GM19455 (cell line): ENCODE measurements around the gene CDK6.

Experiments
- ATAC-seq: cut with Tn5 transposase; IDR thresholded peaks from one replicate; pipeline ENCODE4 v1.9.1; 2021; ENCODE audit not compliant: unreplicated experiment

Gene CDK6

GRCh38 chr7:92685136-92686042 lies 151.0 kb downstream of the CDK6 start:
- ATAC-seq, result no peak

GRCh38 chr7:92684274-92684673 lies 152.1 kb downstream of the CDK6 start:
- no peak for ATAC-seq

- ATAC-seq, result no peak
These were observed 153.4 kb downstream of the CDK6 start for GRCh38 chr7:92682903-92683539.

- no peak for ATAC-seq
These were observed 154.0 kb downstream of the CDK6 start for GRCh38 chr7:92682330-92682729.

DNA sequence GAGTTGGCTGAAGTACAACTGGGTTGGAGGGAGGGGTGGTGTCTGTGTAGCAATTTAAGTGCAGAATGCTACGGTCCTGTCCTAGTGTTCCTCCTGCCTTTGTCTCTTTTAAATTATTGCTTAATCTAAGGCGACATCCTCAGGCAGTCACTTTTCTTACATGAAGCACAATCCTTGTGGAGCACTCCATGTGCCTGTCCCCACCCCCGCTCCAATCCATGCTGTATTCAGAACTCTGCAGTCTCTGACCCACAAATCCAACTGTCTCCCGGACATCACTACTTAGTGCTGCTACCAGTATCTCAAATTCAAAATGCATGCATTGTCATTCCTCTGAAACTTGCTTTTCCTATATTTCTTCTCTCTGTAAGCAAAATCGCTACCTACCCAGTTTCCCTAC lies 154.7 kb downstream of the CDK6 start:
- ATAC-seq, result no peak

DNA sequence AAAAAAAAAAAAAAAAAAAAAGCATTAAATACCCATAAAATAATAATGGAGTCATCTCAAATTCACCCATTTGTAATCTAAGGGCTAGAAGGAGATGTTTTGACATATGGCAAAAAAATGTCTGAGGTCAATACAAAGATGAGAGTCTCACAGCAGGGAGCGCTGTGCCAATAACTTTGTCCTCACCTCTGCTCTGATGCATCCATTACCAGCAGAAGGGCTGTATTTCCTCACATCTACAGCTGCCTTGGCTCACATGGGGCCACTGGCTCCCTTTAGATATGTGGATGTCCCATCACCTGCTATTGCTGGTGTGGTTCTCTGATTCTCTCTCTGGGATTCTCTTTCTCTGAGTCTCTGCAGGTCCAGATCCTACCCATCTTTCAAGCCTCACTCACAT lies 155.9 kb downstream of the CDK6 start:
- no peak for ATAC-seq

DNA sequence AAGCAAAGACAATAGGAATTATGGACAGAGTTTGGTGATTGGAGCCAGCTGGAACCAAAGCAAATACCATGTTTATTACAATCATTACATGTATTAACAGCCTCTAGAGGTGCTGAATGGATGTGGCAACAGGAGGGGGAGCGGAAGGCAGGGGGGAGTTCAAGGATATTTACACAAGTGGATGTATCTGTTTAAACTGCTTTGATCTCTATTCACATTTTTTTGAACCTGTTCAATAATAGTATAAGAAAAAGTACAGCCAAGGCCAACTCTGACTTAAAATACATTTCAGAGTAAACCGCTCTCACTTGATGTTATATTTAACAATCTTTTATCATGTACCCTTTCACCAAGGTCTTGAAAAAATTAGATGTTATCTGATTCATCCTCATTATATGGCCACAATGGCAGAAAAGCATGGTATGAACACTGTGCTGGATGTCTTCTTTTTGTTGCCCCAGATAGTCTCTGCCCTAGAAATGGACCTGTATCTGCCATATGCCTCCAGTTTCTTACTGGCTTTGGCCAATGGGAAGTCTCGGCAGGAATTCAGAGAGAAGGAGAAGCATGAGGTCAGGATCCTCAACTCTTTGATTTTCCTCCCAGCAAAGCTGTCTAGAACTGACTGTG lies 158.0 kb downstream of the CDK6 start:
- no peak for ATAC-seq

DNA sequence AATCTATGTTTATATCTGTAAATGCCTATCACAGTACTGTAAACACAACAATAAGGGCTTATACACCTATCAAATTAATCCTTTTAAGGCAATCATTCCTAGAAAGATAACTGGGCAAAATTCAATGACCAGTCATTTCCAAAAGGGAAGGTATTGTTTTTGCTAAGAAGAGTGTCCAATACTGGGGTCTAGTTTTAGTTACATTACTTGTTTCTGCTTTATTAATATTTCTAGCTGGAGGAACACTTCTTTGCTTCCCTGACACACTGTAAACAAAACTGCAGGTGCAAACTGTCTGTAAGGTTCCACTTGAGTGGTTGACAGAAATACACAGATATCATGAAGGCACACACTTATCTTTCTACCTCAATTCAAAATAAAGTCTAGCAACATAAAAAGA lies 162.0 kb downstream of the CDK6 start:
- peak; percentile 55 for ATAC-seq

DNA sequence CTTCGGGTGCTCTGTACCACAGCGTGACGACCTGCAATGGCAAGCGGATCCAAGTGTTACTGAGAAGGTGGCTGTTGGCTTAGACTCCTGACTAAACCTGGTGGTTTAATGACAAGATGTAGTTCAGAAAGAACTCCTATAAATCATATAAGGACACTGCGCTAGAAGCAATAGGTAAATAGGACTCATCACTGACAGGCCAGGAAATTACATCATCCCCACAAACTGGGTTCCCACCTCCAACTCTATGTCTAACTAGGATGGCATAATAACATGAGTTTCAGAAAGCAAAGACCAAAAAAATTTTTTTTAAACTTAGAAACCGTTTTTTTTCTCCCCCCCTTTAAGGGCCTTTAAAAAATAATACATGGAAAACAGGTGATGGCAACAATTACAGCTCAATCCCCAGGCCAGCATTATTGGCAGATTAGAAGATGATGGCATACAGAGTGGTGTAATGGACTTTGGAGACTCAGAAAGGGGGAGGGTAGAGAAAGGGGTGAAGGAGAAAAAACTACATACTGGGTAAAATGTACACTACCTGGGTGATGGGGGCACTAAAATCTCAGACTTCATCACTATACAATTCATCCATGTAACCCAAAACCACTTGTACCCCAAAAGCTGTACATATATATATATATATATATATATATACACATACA lies 164.7 kb downstream of the CDK6 start:
- ATAC-seq, result no peak

GRCh38 chr7:92670204-92670851 lies 166.0 kb downstream of the CDK6 start:
- no peak for ATAC-seq

GRCh38 chr7:92669616-92670165 lies 166.7 kb downstream of the CDK6 start:
- ATAC-seq, result no peak

DNA sequence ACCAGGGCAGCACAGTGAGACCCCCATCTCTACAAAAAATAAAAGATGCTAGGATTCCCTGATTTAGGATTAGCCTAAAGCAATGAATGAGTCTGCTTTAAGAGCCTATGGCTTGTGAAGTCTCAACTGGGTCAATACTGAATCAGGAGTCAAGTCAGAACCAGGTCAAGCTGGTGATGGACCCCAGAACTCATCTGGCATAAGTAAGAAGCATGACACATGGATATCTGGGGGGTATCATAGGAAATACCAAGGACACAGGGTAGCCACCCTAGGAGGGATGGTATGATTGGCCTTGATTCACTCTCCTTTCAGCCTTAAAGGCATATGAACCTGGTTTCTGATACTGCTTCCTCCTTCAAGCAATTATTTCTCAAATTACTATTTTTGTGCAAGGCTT lies 167.8 kb downstream of the CDK6 start:
- ATAC-seq, result no peak

DNA sequence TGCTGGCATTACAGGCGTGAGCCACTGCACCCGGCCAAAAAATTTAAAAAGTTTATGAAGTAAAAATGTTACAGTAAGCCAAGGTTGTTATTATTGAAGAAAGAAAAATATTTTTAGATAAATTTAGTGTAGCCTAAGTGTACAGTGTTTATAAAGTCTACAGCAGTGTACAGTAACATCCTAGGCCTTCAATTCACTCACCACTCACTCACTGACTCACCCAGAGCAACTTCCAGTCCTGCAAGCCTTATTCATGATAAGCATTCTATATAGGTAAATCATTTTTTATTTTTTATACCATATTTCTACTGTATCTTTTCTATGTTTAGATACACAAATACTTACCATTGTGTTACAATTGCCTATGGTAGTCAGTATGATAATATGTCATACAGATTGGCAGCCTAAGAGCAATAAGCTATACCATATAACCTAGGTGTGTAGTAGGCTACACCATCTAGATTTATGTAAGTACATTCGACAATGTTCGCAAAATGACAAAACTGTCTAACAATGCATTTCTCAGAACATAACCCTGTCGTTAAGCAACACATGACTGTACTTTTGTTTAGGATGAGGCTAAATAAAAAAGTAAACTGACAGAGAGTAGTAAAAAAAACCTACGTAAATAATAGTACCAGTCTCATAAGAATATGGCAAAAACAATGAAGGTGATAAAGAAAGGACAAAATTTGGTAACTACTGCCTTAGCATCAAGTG lies 168.4 kb downstream of the CDK6 start:
- ATAC-seq, result no peak

- ATAC-seq, result no peak
These were observed 170.4 kb downstream of the CDK6 start for GRCh38 chr7:92665926-92666325.

GRCh38 chr7:92661651-92662050 lies 174.7 kb downstream of the CDK6 start:
- no peak for ATAC-seq

- no peak for ATAC-seq
These were observed 177.7 kb downstream of the CDK6 start for GRCh38 chr7:92658671-92659070.

GRCh38 chr7:92657391-92657790 lies 179.0 kb downstream of the CDK6 start:
- ATAC-seq, result no peak

GRCh38 chr7:92656121-92656520 lies 180.3 kb downstream of the CDK6 start:
- no peak for ATAC-seq

DNA sequence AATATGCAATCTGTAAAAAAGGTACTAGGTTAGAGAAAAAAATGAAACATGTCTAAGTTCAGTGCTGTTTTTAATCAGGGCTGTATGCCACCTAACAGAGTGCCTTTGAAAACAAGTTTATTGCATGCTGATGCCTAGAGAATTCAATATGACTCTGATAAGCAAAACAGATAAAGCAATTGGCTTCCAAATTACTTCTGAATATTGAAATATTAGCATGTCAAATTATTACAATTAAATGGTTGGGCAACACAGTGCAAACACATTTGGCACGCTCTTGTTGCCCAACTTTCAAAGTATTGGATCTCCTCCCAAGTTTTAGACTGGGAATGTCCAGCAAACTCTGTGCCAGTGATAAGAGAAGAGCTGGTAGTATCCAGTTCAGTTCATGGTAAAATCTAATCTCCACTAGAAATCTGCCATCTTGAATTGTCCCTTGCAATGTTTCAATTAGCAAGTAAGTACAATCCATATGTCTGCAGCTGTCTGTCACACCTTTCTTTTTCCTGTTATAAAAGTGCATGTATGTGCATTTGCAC lies 181.0 kb downstream of the CDK6 start:
- no peak for ATAC-seq

DNA sequence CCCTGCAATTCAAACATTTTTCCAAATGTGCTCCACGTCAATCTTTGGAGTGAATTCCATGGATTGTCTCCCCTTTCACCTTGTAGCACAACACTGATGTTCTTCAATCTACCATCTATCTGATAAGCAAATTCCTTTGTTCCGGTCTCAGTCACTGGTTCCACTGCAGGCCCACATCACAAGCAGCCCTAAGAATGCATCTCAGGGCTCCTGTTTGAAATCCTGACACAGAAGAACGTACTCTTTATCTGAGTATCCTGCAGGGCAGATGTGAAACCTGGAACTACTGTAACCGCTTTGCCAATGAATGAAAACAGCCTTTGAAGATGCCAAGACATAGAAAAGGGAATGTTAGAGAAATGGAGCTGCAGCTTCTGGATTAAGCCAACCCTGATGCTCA lies 183.2 kb downstream of the CDK6 start:
- ATAC-seq, result no peak
